ENCODE data around the gene RPRD1B. TPM values are rescaled to one million over a fixed set of nuclear protein-coding genes. Genes with fewer than 3 reads are reported as not detected.

RPRD1B gene
- total RNA-seq, 2 experiments from 2014 or later, result 54.8 to 55.7 TPM

- H3K27me3 ChIP-seq (ENCODE audit: control insufficient read depth in 1 of 2, insufficient read depth in 2 of 2, low read length in 2 of 2), result no peaks in the 10 kb centered on the region
- H3K27ac ChIP-seq (ENCODE audit: low read depth in 1 of 2, low read length in 2 of 2), result no peak overlapping the region
- no peaks in the 10 kb centered on the region for H3K9me3 ChIP-seq (ENCODE audit: control insufficient read depth in 1 of 2, insufficient read depth in 1 of 2, low read length in 2 of 2)
- TF ChIP-seq CTCF (IDR thresholded peaks at IDR 0.05), result no peak
- H3K4me3 ChIP-seq (ENCODE audit: low read length), result no peak overlapping the region
- Mint-ChIP-seq H3K4me3 (no peak overlapping the region), H3K36me3 (ENCODE audit: low read depth) (peaks cover 76% of the 10 kb centered on the region), H3K4me1 (ENCODE audit: low read depth) (peaks cover 46% of the 10 kb centered on the region), H3K9me3 (no peaks in the 10 kb centered on the region), H3K27ac (peak overlapping the region; percentile 1), H3K27me3 (no peaks in the 10 kb centered on the region)
- intact Hi-C loops (cut with DNase I, micrococcal nuclease), result loop anchor here (5.0 kb wide), 2 partner anchors 113 to 303 kb away; partner anchors contain the start of gene TGM2 (in 2 of the 2)
- peaks cover 62% of the 10 kb centered on the region for H3K36me3 ChIP-seq (ENCODE audit: insufficient read depth, low read length)
- DNase-seq, result no peak
- POLR2A ChIA-PET, result no interaction called here
- peaks cover 3% of the 10 kb centered on the region for H3K4me1 ChIP-seq (ENCODE audit: insufficient read depth, low read length)
- CTCF ChIA-PET, result no interaction called here
- ATAC-seq (ENCODE audit: poor library complexity), result no peak
These were observed 21.1 kb downstream of the RPRD1B start for GRCh38 chr20:38054647-38055046.

- intact Hi-C loops (cut with DNase I, micrococcal nuclease), result loop anchor here (5.0 kb wide), 2 partner anchors 112 to 302 kb away; partner anchors contain the start of gene TGM2 (in 2 of the 2)
- POLR2A ChIA-PET, result no interaction called here
- no peak for DNase-seq
- Mint-ChIP-seq H3K4me3 (no peak overlapping the region), H3K9me3 (no peaks in the 10 kb centered on the region), H3K36me3 (ENCODE audit: low read depth) (peaks cover 70% of the 10 kb centered on the region), H3K4me1 (ENCODE audit: low read depth) (peaks cover 39% of the 10 kb centered on the region), H3K27ac (no peak overlapping the region), H3K27me3 (no peaks in the 10 kb centered on the region)
- H3K4me3 ChIP-seq (ENCODE audit: low read length), result no peak overlapping the region
- H3K27me3 ChIP-seq (ENCODE audit: control insufficient read depth in 1 of 2, insufficient read depth in 2 of 2, low read length in 2 of 2), result no peaks in the 10 kb centered on the region
- no peak for ATAC-seq (ENCODE audit: poor library complexity)
- peaks cover 62% of the 10 kb centered on the region for H3K36me3 ChIP-seq (ENCODE audit: insufficient read depth, low read length)
- no peak overlapping the region for H3K27ac ChIP-seq (ENCODE audit: low read depth in 1 of 2, low read length in 2 of 2)
- H3K9me3 ChIP-seq (ENCODE audit: control insufficient read depth in 1 of 2, insufficient read depth in 1 of 2, low read length in 2 of 2), result no peaks in the 10 kb centered on the region
- TF ChIP-seq CTCF (IDR thresholded peaks at IDR 0.05), result no peak
- CTCF ChIA-PET, result no interaction called here
- peaks cover 3% of the 10 kb centered on the region for H3K4me1 ChIP-seq (ENCODE audit: insufficient read depth, low read length)
These were observed 21.7 kb downstream of the RPRD1B start for GRCh38 chr20:38055294-38055693.

GRCh38 chr20:38055848-38056247, 22.3 kb downstream of the RPRD1B start:
- CTCF ChIA-PET, result no interaction called here
- H3K36me3 ChIP-seq (ENCODE audit: insufficient read depth, low read length), result peaks cover 61% of the 10 kb centered on the region
- no peak for TF ChIP-seq CTCF (IDR thresholded peaks at IDR 0.05)
- H3K4me1 Mint-ChIP-seq (ENCODE audit: low read depth), result peaks cover 36% of the 10 kb centered on the region
- POLR2A ChIA-PET, result no interaction called here
- peaks cover 3% of the 10 kb centered on the region for H3K4me1 ChIP-seq (ENCODE audit: insufficient read depth, low read length)
- peaks cover 64% of the 10 kb centered on the region for H3K36me3 Mint-ChIP-seq (ENCODE audit: low read depth)
- DNase-seq (no peak), ATAC-seq (ENCODE audit: poor library complexity) (no peak)
- no peaks in the 10 kb centered on the region for H3K9me3 ChIP-seq (ENCODE audit: control insufficient read depth in 1 of 2, insufficient read depth in 1 of 2, low read length in 2 of 2)
- H3K27me3 Mint-ChIP-seq, result no peaks in the 10 kb centered on the region
- intact Hi-C loops (cut with DNase I, micrococcal nuclease), result loop anchor here (5.0 kb wide), 2 partner anchors 111 to 301 kb away; partner anchors contain the start of gene TGM2 (in 2 of the 2)
- H3K4me3 ChIP-seq (ENCODE audit: low read length), result no peak overlapping the region
- H3K27ac Mint-ChIP-seq, result no peak overlapping the region
- no peaks in the 10 kb centered on the region for H3K27me3 ChIP-seq (ENCODE audit: control insufficient read depth in 1 of 2, insufficient read depth in 2 of 2, low read length in 2 of 2)
- no peak overlapping the region for H3K4me3 Mint-ChIP-seq
- H3K27ac ChIP-seq (ENCODE audit: low read depth in 1 of 2, low read length in 2 of 2), result no peak overlapping the region
- no peaks in the 10 kb centered on the region for H3K9me3 Mint-ChIP-seq

Data from CD4-positive, alpha-beta T cell (primary cell).